PFSK-1 (cell line): ENCODE results near the gene CELA2A.

Experiments
- FOXP2 ChIP-seq: optimal IDR thresholded peaks from 2 replicates; pipeline ENCODE3; 2011; ENCODE audit warnings: borderline replicate concordance, control low read depth, inconsistent platforms; ENCODE audit not compliant: insufficient read depth; ENCODE audit errors: extremely low read length, extremely low read depth
- POLR2AphosphoS5 ChIP-seq: IDR thresholded peaks from 2 replicates; pipeline ENCODE4 v1.6.1; 2012; ENCODE audit warnings: low read depth, mild to moderate bottlenecking, control low read depth, low read length, moderate library complexity
- SIN3A ChIP-seq: IDR thresholded peaks from 2 replicates; pipeline ENCODE4 v1.6.1; 2012; ENCODE audit warnings: mild to moderate bottlenecking, low read length, moderate library complexity, borderline replicate concordance; ENCODE audit not compliant: insufficient read depth
- TAF1 ChIP-seq: IDR thresholded peaks from 2 replicates; pipeline ENCODE4 v1.6.1; 2012; ENCODE audit warnings: low read length, control low read depth, borderline replicate concordance; ENCODE audit not compliant: insufficient read depth
- TF ChIP-seq, protein P1 (sequence below), 2 experiments: IDR thresholded peaks; 2 replicates each; pipeline versions ENCODE4 v1.6.1 to v1.8.0; 2011 to 2012; ENCODE audit warnings: low read depth in 2 of 2, low read length in 2 of 2, control low read depth in 1 of 2, inconsistent platforms in 1 of 2, mild to moderate bottlenecking in 1 of 2, moderate library complexity in 1 of 2; ENCODE audit not compliant: insufficient read depth in 1 of 2

Gene CELA2A

GRCh38 chr1:15418806-15419515 lies 37.6 kb upstream of the CELA2A start:
- no peak for TF ChIP-seq POLR2AphosphoS5
- TF ChIP-seq SIN3A = no peak
- TF ChIP-seq, protein P1, sequence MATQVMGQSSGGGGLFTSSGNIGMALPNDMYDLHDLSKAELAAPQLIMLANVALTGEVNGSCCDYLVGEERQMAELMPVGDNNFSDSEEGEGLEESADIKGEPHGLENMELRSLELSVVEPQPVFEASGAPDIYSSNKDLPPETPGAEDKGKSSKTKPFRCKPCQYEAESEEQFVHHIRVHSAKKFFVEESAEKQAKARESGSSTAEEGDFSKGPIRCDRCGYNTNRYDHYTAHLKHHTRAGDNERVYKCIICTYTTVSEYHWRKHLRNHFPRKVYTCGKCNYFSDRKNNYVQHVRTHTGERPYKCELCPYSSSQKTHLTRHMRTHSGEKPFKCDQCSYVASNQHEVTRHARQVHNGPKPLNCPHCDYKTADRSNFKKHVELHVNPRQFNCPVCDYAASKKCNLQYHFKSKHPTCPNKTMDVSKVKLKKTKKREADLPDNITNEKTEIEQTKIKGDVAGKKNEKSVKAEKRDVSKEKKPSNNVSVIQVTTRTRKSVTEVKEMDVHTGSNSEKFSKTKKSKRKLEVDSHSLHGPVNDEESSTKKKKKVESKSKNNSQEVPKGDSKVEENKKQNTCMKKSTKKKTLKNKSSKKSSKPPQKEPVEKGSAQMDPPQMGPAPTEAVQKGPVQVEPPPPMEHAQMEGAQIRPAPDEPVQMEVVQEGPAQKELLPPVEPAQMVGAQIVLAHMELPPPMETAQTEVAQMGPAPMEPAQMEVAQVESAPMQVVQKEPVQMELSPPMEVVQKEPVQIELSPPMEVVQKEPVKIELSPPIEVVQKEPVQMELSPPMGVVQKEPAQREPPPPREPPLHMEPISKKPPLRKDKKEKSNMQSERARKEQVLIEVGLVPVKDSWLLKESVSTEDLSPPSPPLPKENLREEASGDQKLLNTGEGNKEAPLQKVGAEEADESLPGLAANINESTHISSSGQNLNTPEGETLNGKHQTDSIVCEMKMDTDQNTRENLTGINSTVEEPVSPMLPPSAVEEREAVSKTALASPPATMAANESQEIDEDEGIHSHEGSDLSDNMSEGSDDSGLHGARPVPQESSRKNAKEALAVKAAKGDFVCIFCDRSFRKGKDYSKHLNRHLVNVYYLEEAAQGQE (IDR thresholded peaks at IDR 0.05; ENCODE audit: insufficient read depth in 1 of 2, low read depth in 2 of 2, low read length in 2 of 2) = no peak
- TF ChIP-seq TAF1 = no peak
- TF ChIP-seq FOXP2 = no peak

GRCh38 chr1:15420853-15421465 lies 35.6 kb upstream of the CELA2A start:
- TF ChIP-seq FOXP2 (no peak), TAF1 (no peak), POLR2AphosphoS5 (no peak), SIN3A (no peak)
- TF ChIP-seq, protein P1 (IDR thresholded peaks at IDR 0.05; ENCODE audit: insufficient read depth in 1 of 2, low read depth in 2 of 2, low read length in 2 of 2) = no peak

GRCh38 chr1:15422871-15423270 lies 33.7 kb upstream of the CELA2A start:
- TF ChIP-seq, protein P1 (IDR thresholded peaks at IDR 0.05; ENCODE audit: insufficient read depth in 1 of 2, low read depth in 2 of 2, low read length in 2 of 2) = no peak
- no peak for TF ChIP-seq TAF1
- TF ChIP-seq POLR2AphosphoS5 = no peak
- no peak for TF ChIP-seq FOXP2
- TF ChIP-seq SIN3A = no peak

- TF ChIP-seq FOXP2 (no peak), SIN3A (no peak), TAF1 (no peak)
These were observed 33.0 kb upstream of the CELA2A start for GRCh38 chr1:15423355-15424077.

DNA sequence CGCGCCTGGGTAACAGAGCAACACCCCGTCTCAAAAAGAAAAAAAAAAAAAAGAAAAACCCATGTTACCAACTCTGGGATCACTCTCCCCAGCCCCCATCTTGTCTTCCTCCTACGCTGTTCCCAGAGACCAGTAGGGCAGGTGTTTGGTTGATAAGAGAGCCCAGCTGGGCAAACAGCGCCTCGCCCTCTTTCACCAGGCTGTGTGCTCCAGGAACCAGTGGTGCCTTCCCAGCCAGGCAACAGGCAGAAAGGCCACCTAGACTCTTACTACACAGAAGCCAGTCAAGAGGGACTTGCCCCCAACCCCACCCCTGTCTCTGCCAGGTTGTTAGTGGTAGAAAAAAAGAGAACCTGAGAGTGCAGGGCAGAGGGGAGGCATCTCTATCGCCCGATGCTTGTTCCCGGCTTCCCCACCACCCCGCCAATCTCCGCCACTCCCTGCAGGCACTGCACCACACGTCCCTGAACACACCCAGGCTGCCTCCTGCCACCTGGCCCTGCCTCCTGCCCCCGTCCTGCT lies 32.3 kb upstream of the CELA2A start:
- TF ChIP-seq SIN3A = no peak
- TF ChIP-seq, protein P1 (IDR thresholded peaks at IDR 0.05; ENCODE audit: insufficient read depth in 1 of 2, low read depth in 2 of 2, low read length in 2 of 2) = no peak
- no peak for TF ChIP-seq POLR2AphosphoS5
- no peak for TF ChIP-seq TAF1
- no peak for TF ChIP-seq FOXP2
